ENCODE measurements around the gene TMIGD3. TPM values are rescaled to one million over a fixed set of nuclear protein-coding genes. Genes with fewer than 3 reads are reported as not detected.

The TMIGD3 gene
- total and polyA plus RNA-seq, 2 donors (not counting 1 experiment from before 2014, with no cell fraction given): 0.19 TPM; not detected in 1

- intact Hi-C loops (cut with micrococcal nuclease): no loop called here
- no CpG with 5 or more reads among the region's 3 CpGs for whole genome bisulfite sequencing (ENCODE audit: insufficient coverage)
- ATAC-seq (ENCODE audit: low read depth) (no peak), DNase-seq (no peak)
- Histone ChIP-seq H3K9me3 (ENCODE audit: control extremely low read depth in 1 of 3, control insufficient read depth in 2 of 3, insufficient read depth in 1 of 3, low read length in 2 of 3) (no peaks in the 10 kb centered on the region), H4K20me1 (ENCODE audit: control insufficient read depth, insufficient read depth, low read length, poor library complexity, severe bottlenecking) (peaks cover 29% of the 10 kb centered on the region), H3K36me3 (replicated peaks in 1 of 2; ENCODE audit: control extremely low read depth in 1 of 2, control insufficient read depth in 1 of 2, extremely low read depth in 1 of 2, insufficient read depth in 2 of 2, low read length in 1 of 2) (peaks cover 19 to 75% of the 10 kb centered on the region in 2 experiments), H3K4me3 (ENCODE audit: control extremely low read depth in 1 of 5, extremely low read depth in 1 of 5, insufficient read depth in 1 of 5, low read depth in 2 of 5, low read length in 4 of 5) (no peak overlapping the region), H3K9ac (ENCODE audit: low read length) (no peak overlapping the region), H3K79me2 (ENCODE audit: control insufficient read depth, insufficient read depth, low read length) (peaks cover 55% of the 10 kb centered on the region), H3K27me3 (replicated peaks in 1 of 4; ENCODE audit: control extremely low read depth in 1 of 4, control insufficient read depth in 3 of 4, insufficient read depth in 4 of 4, low read length in 3 of 4) (no peaks in the 10 kb centered on the region), H2AFZ (ENCODE audit: insufficient read depth, low read depth, low read length, poor library complexity, severe bottlenecking) (no peak overlapping the region), H3K27ac (ENCODE audit: low read length in 2 of 2) (peak overlapping the region in 1 of 2 donors; percentile 42), H3K4me1 (ENCODE audit: control insufficient read depth in 2 of 2, insufficient read depth in 2 of 2, low read length in 2 of 2) (peaks cover 28 to 32% of the 10 kb centered on the region in 2 donors), H3K4me2 (replicated peaks; ENCODE audit: low read depth, low read length, poor library complexity, severe bottlenecking) (peak overlapping the region; percentile 15)
- Mint-ChIP-seq H3K27me3 (no peaks in the 10 kb centered on the region), H3K4me1 (peaks cover 49% of the 10 kb centered on the region), H3K9me3 (ENCODE audit: insufficient read depth) (no peaks in the 10 kb centered on the region), H3K27ac (peak overlapping the region; percentile 16), H3K4me3 (peak overlapping the region; percentile 7)
- ChIA-PET CTCF (no interaction called here), POLR2A (no interaction called here)
- TF ChIP-seq, protein P1, sequence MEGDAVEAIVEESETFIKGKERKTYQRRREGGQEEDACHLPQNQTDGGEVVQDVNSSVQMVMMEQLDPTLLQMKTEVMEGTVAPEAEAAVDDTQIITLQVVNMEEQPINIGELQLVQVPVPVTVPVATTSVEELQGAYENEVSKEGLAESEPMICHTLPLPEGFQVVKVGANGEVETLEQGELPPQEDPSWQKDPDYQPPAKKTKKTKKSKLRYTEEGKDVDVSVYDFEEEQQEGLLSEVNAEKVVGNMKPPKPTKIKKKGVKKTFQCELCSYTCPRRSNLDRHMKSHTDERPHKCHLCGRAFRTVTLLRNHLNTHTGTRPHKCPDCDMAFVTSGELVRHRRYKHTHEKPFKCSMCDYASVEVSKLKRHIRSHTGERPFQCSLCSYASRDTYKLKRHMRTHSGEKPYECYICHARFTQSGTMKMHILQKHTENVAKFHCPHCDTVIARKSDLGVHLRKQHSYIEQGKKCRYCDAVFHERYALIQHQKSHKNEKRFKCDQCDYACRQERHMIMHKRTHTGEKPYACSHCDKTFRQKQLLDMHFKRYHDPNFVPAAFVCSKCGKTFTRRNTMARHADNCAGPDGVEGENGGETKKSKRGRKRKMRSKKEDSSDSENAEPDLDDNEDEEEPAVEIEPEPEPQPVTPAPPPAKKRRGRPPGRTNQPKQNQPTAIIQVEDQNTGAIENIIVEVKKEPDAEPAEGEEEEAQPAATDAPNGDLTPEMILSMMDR (IDR thresholded peaks at IDR 0.05): no peak
- no peak for TF ChIP-seq EZH2 (IDR thresholded peaks at IDR 0.05; ENCODE audit: borderline replicate concordance, insufficient read depth, low read depth, low read length, poor library complexity, severe bottlenecking)
Measured at GRCh38 chr1:111455642-111456031, 47.8 kb downstream of the TMIGD3 start.

GRCh38 chr1:111454859-111455641 is 48.4 kb downstream of the TMIGD3 start:
- DNase-seq (no peak), ATAC-seq (ENCODE audit: low read depth) (no peak)
- Histone ChIP-seq H2AFZ (ENCODE audit: insufficient read depth, low read depth, low read length, poor library complexity, severe bottlenecking) (no peak overlapping the region), H3K36me3 (replicated peaks in 1 of 2; ENCODE audit: control extremely low read depth in 1 of 2, control insufficient read depth in 1 of 2, extremely low read depth in 1 of 2, insufficient read depth in 2 of 2, low read length in 1 of 2) (peaks cover 16 to 72% of the 10 kb centered on the region in 2 experiments), H3K4me1 (ENCODE audit: control insufficient read depth in 2 of 2, insufficient read depth in 2 of 2, low read length in 2 of 2) (peaks cover 33 to 38% of the 10 kb centered on the region in 2 donors), H3K9ac (ENCODE audit: low read length) (no peak overlapping the region), H3K79me2 (ENCODE audit: control insufficient read depth, insufficient read depth, low read length) (peaks cover 61% of the 10 kb centered on the region), H3K4me3 (ENCODE audit: control extremely low read depth in 1 of 5, extremely low read depth in 1 of 5, insufficient read depth in 1 of 5, low read depth in 2 of 5, low read length in 4 of 5) (no peak overlapping the region), H3K27me3 (replicated peaks in 1 of 4; ENCODE audit: control extremely low read depth in 1 of 4, control insufficient read depth in 3 of 4, insufficient read depth in 4 of 4, low read length in 3 of 4) (no peaks in the 10 kb centered on the region), H3K9me3 (ENCODE audit: control extremely low read depth in 1 of 3, control insufficient read depth in 2 of 3, insufficient read depth in 1 of 3, low read length in 2 of 3) (no peaks in the 10 kb centered on the region), H3K4me2 (replicated peaks; ENCODE audit: low read depth, low read length, poor library complexity, severe bottlenecking) (peak overlapping the region; percentile 15), H4K20me1 (ENCODE audit: control insufficient read depth, insufficient read depth, low read length, poor library complexity, severe bottlenecking) (peaks cover 29% of the 10 kb centered on the region), H3K27ac (ENCODE audit: low read length in 2 of 2) (peak overlapping the region in 1 of 2 donors; percentile 42)
- Mint-ChIP-seq H3K4me3 (no peak overlapping the region), H3K27me3 (no peaks in the 10 kb centered on the region), H3K9me3 (ENCODE audit: insufficient read depth) (no peaks in the 10 kb centered on the region), H3K4me1 (peaks cover 55% of the 10 kb centered on the region), H3K27ac (peak overlapping the region; percentile 46)
- ChIA-PET POLR2A (no interaction called here), CTCF (no interaction called here)
- WGBS (ENCODE audit: insufficient coverage): no CpG with 5 or more reads among the region's 5 CpGs
- intact Hi-C loops (cut with micrococcal nuclease): no loop called here
- TF ChIP-seq, protein P1 (IDR thresholded peaks at IDR 0.05): no peak
- TF ChIP-seq EZH2 (IDR thresholded peaks at IDR 0.05; ENCODE audit: borderline replicate concordance, insufficient read depth, low read depth, low read length, poor library complexity, severe bottlenecking): no peak
